Smooth muscle cell (in vitro differentiated cells): Measurements from ENCODE around the gene EGF. TPM values are rescaled to one million over a fixed set of nuclear protein-coding genes. Genes with fewer than 3 reads are reported as not detected.

ENCODE experiments used
- DNase-seq: peaks from one replicate; lab custom pipeline; 2025; ENCODE audit not compliant: unreplicated experiment; lab: John Stamatoyannopoulos, UW
- H2AFZ ChIP-seq: fragments of 200-600 bp; sonication (generic); 2 replicates; pipeline ENCODE4 v1.6.0; 2016; ENCODE audit warnings: antibody characterized with exemption, low read depth, mild to moderate bottlenecking
- H3F3A ChIP-seq: fragments of 200-600 bp; sonication (generic); 2 replicates; pipeline ENCODE4 v1.6.0; 2017; ENCODE audit warnings: antibody characterized with exemption, low read depth
- H3K27ac ChIP-seq: fragments of 200-600 bp; sonication (generic); 2 replicates; pipeline ENCODE4 v1.5.1; 2016; ENCODE audit warnings: low read depth, mild to moderate bottlenecking
- H3K27me3 ChIP-seq: fragments of 200-600 bp; sonication (generic); 2 replicates; pipeline ENCODE4 v1.6.1; 2016; ENCODE audit warnings: low read depth, mild to moderate bottlenecking
- H3K36me3 ChIP-seq: fragments of 200-600 bp; sonication (generic); 2 replicates; pipeline ENCODE4 v1.5.1; 2016; ENCODE audit warnings: low read depth
- H3K4me1 ChIP-seq: fragments of 200-600 bp; sonication (generic); 2 replicates; pipeline ENCODE4 v1.5.1; 2016; ENCODE audit warnings: low read depth
- H3K4me2 ChIP-seq: fragments of 200-600 bp; sonication (generic); 2 replicates; pipeline ENCODE4 v1.6.0; 2016; ENCODE audit warnings: mild to moderate bottlenecking
- H3K4me3 ChIP-seq: fragments of 200-600 bp; sonication (generic); 2 replicates; pipeline ENCODE4 v1.5.1; 2016; ENCODE audit warnings: mild to moderate bottlenecking
- H3K79me2 ChIP-seq: fragments of 200-600 bp; sonication (generic); 2 replicates; pipeline ENCODE4 v1.6.0; 2016; ENCODE audit warnings: low read depth, mild to moderate bottlenecking
- H3K9ac ChIP-seq: fragments of 200-600 bp; sonication (generic); 2 replicates; pipeline ENCODE4 v1.6.0; 2016; ENCODE audit warnings: low read depth
- H3K9me3 ChIP-seq: fragments of 200-600 bp; sonication (generic); replicated peaks from 2 replicates; pipeline ENCODE4 v1.5.1; 2016; ENCODE audit warnings: low read depth
- H4K20me1 ChIP-seq: fragments of 200-600 bp; sonication (generic); 2 replicates; pipeline ENCODE4 v1.6.0; 2016; ENCODE audit warnings: low read depth
- CTCF ChIP-seq: fragments of 200-600 bp; sonication (generic); IDR thresholded peaks from 2 replicates; pipeline ENCODE4 v1.5.1; 2017; ENCODE audit warnings: borderline replicate concordance, mild to moderate bottlenecking, antibody characterized with exemption; ENCODE audit not compliant: insufficient read depth, poor library complexity, severe bottlenecking
- WGBS: methylation state at CpG from one replicate; pipeline ENCODE4 v1.1.7; 2016; ENCODE audit warnings: low lambda C conversion rate; 5-methylcytosine and 5-hydroxymethylcytosine counted together
- polyA plus RNA-seq: library from polyadenylated mRNA; unstranded; fragments of >200 nt; fragmentation: Nextera tagmentation; extraction: Ambion mirVana; gene quantifications from 2 replicates; pipeline ENCODE4 v1.2.1, GENCODE V29; 2016
- total RNA-seq: library from RNA; depleted of rRNA; stranded (reverse); fragments of >200 nt; gene quantifications from 2 replicates; pipeline ENCODE4 v1.2.3, GENCODE V29; 2014

EGF gene
- total and polyA plus RNA-seq, 2 experiments from 2014 or later: 0.72 to 15.2 TPM

GRCh38 chr4:109962401-109962800 lies 49.7 kb downstream of the EGF start:
- Histone ChIP-seq H3K9ac (no peak overlapping the region), H3F3A (no peaks in the 10 kb centered on the region), H3K36me3 (no peaks in the 10 kb centered on the region), H3K4me1 (no peaks in the 10 kb centered on the region), H3K4me2 (no peak overlapping the region), H3K9me3 (no peaks in the 10 kb centered on the region), H2AFZ (no peak overlapping the region), H3K4me3 (no peak overlapping the region), H3K27ac (no peak overlapping the region), H4K20me1 (no peaks in the 10 kb centered on the region), H3K27me3 (no peaks in the 10 kb centered on the region), H3K79me2 (no peaks in the 10 kb centered on the region)
- TF ChIP-seq CTCF: no peak
- DNase-seq: no peak

GRCh38 chr4:109966891-109967481 lies 54.3 kb downstream of the EGF start:
- no peak overlapping the region for H2AFZ ChIP-seq
- peak overlapping the region; percentile 86 for H3K27ac ChIP-seq
- no peaks in the 10 kb centered on the region for H3K27me3 ChIP-seq
- WGBS: 90% methylated on average over 2 of the region's 2 CpGs
- H3K9me3 ChIP-seq: no peaks in the 10 kb centered on the region
- H3K4me2 ChIP-seq: no peak overlapping the region
- H4K20me1 ChIP-seq: no peaks in the 10 kb centered on the region
- no peaks in the 10 kb centered on the region for H3K4me1 ChIP-seq
- no peak overlapping the region for H3K9ac ChIP-seq
- no peaks in the 10 kb centered on the region for H3K36me3 ChIP-seq
- no peak for DNase-seq
- no peaks in the 10 kb centered on the region for H3F3A ChIP-seq
- TF ChIP-seq CTCF: no peak
- H3K4me3 ChIP-seq: no peak overlapping the region
- H3K79me2 ChIP-seq: no peaks in the 10 kb centered on the region

- H4K20me1 ChIP-seq: no peaks in the 10 kb centered on the region
- H2AFZ ChIP-seq: no peak overlapping the region
- no peaks in the 10 kb centered on the region for H3F3A ChIP-seq
- TF ChIP-seq CTCF: no peak
- peak overlapping the region; percentile 67 for H3K4me2 ChIP-seq
- H3K9me3 ChIP-seq: no peaks in the 10 kb centered on the region
- no peaks in the 10 kb centered on the region for H3K36me3 ChIP-seq
- H3K4me1 ChIP-seq: peaks cover 3% of the 10 kb centered on the region
- 86% methylated on average over 5 of the region's 5 CpGs for WGBS
- no peaks in the 10 kb centered on the region for H3K27me3 ChIP-seq
- H3K4me3 ChIP-seq: no peak overlapping the region
- no peak for DNase-seq
- H3K9ac ChIP-seq: peak overlapping the region; percentile 29
- no peaks in the 10 kb centered on the region for H3K79me2 ChIP-seq
- peak overlapping the region; percentile 86 for H3K27ac ChIP-seq
Observed at GRCh38 chr4:109967798-109968520, 55.3 kb downstream of the EGF start.

GRCh38 chr4:109969087-109969486 lies 56.4 kb downstream of the EGF start:
- no peak overlapping the region for H3K9ac ChIP-seq
- TF ChIP-seq CTCF: no peak
- DNase-seq: no peak
- H3K79me2 ChIP-seq: no peaks in the 10 kb centered on the region
- H2AFZ ChIP-seq: no peak overlapping the region
- H3K4me3 ChIP-seq: no peak overlapping the region
- no peaks in the 10 kb centered on the region for H3K27me3 ChIP-seq
- H3K4me2 ChIP-seq: no peak overlapping the region
- peak overlapping the region; percentile 86 for H3K27ac ChIP-seq
- no peaks in the 10 kb centered on the region for H3K9me3 ChIP-seq
- H3K4me1 ChIP-seq: peaks cover 10% of the 10 kb centered on the region
- H4K20me1 ChIP-seq: no peaks in the 10 kb centered on the region
- H3F3A ChIP-seq: no peaks in the 10 kb centered on the region
- no peaks in the 10 kb centered on the region for H3K36me3 ChIP-seq
- 95% methylated on average over 3 of the region's 3 CpGs for WGBS
